ENCODE measurements around the gene PLOD2.

The PLOD2 gene

GRCh38 chr3:146165877-146166276, 4.9 kb upstream of the PLOD2 start:
- H3K4me3 ChIP-seq (ENCODE audit: low read depth in 1 of 2, low read length in 2 of 2): no peak overlapping the region
- H3K4me1 ChIP-seq (ENCODE audit: control insufficient read depth in 1 of 2, insufficient read depth in 2 of 2, low read length in 2 of 2): peaks cover 0 to 9% of the 10 kb centered on the region in 2 donors
- H3K36me3 ChIP-seq (ENCODE audit: control insufficient read depth in 1 of 2, insufficient read depth in 2 of 2, low read length in 2 of 2): no peaks in the 10 kb centered on the region
- no peaks in the 10 kb centered on the region for H3K27me3 ChIP-seq (ENCODE audit: low read depth, low read length)
- H3K27ac ChIP-seq (ENCODE audit: low read length): no peak overlapping the region
- no peaks in the 10 kb centered on the region for H3K9me3 ChIP-seq (ENCODE audit: control insufficient read depth in 1 of 2, low read length in 2 of 2)

- no peak overlapping the region for H3K4me3 ChIP-seq (ENCODE audit: low read depth in 1 of 2, low read length in 2 of 2)
- peaks cover 0 to 5% of the 10 kb centered on the region in 2 donors for H3K36me3 ChIP-seq (ENCODE audit: control insufficient read depth in 1 of 2, insufficient read depth in 2 of 2, low read length in 2 of 2)
- H3K9me3 ChIP-seq (ENCODE audit: control insufficient read depth in 1 of 2, low read length in 2 of 2): no peaks in the 10 kb centered on the region
- no peak overlapping the region for H3K27ac ChIP-seq (ENCODE audit: low read length)
- no peaks in the 10 kb centered on the region for H3K27me3 ChIP-seq (ENCODE audit: low read depth, low read length)
- H3K4me1 ChIP-seq (ENCODE audit: control insufficient read depth in 1 of 2, insufficient read depth in 2 of 2, low read length in 2 of 2): peaks cover 0 to 9% of the 10 kb centered on the region in 2 donors
Observed at GRCh38 chr3:146164971-146165769, 4.2 kb upstream of the PLOD2 start.

GRCh38 chr3:146164506-146164905, 3.5 kb upstream of the PLOD2 start:
- Histone ChIP-seq H3K4me1 (ENCODE audit: control insufficient read depth in 1 of 2, insufficient read depth in 2 of 2, low read length in 2 of 2) (peaks cover 0 to 9% of the 10 kb centered on the region in 2 donors), H3K9me3 (ENCODE audit: control insufficient read depth in 1 of 2, low read length in 2 of 2) (no peaks in the 10 kb centered on the region), H3K36me3 (ENCODE audit: control insufficient read depth in 1 of 2, insufficient read depth in 2 of 2, low read length in 2 of 2) (peaks cover 0 to 5% of the 10 kb centered on the region in 2 donors), H3K4me3 (ENCODE audit: low read depth in 1 of 2, low read length in 2 of 2) (no peak overlapping the region), H3K27me3 (ENCODE audit: low read depth, low read length) (no peaks in the 10 kb centered on the region), H3K27ac (ENCODE audit: low read length) (no peak overlapping the region)

DNA sequence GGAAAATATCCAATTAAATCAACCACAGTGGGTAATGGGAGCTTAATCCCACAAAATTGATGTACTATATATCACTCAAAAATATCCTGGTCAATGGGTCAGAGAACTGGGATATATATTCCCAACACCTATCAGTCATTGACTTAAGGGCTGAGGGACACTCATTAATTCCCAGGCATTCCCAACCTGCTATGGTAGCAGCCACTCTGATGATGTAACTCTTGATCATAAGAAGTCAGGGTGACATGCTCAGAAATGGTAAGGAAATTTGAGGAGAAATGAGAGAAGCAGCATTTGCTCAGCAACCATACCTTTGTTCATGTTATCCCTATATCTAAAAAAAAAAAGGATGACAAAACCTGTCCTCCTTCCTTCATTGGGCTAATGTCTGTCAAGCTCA, 3.1 kb upstream of the PLOD2 start:
- Histone ChIP-seq H3K9me3 (ENCODE audit: control insufficient read depth in 1 of 2, low read length in 2 of 2) (no peaks in the 10 kb centered on the region), H3K4me3 (ENCODE audit: low read depth in 1 of 2, low read length in 2 of 2) (no peak overlapping the region), H3K36me3 (ENCODE audit: control insufficient read depth in 1 of 2, insufficient read depth in 2 of 2, low read length in 2 of 2) (peaks cover 0 to 5% of the 10 kb centered on the region in 2 donors), H3K4me1 (ENCODE audit: control insufficient read depth in 1 of 2, insufficient read depth in 2 of 2, low read length in 2 of 2) (peaks cover 0 to 9% of the 10 kb centered on the region in 2 donors), H3K27ac (ENCODE audit: low read length) (no peak overlapping the region), H3K27me3 (ENCODE audit: low read depth, low read length) (no peaks in the 10 kb centered on the region)

DNA sequence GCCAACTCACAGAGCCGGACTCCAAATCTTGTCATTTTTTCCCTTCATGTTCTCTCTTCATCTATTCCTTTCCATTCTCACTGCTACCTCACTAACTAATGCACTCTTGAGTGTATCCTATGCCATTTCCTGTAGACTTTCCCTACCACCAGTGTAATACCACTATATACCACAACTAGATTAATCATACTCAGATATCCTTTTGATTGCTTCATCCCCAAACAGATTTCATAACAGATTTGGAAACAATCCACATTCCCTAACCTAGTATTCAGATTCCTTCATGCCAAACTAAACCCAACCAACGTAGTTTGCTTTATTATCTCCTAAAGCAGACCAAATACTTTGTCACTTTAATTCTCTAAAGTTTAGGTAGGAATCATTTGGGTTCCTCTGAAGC, 2.6 kb upstream of the PLOD2 start:
- no peaks in the 10 kb centered on the region for H3K27me3 ChIP-seq (ENCODE audit: low read depth, low read length)
- H3K4me1 ChIP-seq (ENCODE audit: control insufficient read depth in 1 of 2, insufficient read depth in 2 of 2, low read length in 2 of 2): peaks cover 0 to 9% of the 10 kb centered on the region in 2 donors
- no peak overlapping the region for H3K27ac ChIP-seq (ENCODE audit: low read length)
- H3K36me3 ChIP-seq (ENCODE audit: control insufficient read depth in 1 of 2, insufficient read depth in 2 of 2, low read length in 2 of 2): peaks cover 0 to 5% of the 10 kb centered on the region in 2 donors
- H3K9me3 ChIP-seq (ENCODE audit: control insufficient read depth in 1 of 2, low read length in 2 of 2): no peaks in the 10 kb centered on the region
- no peak overlapping the region for H3K4me3 ChIP-seq (ENCODE audit: low read depth in 1 of 2, low read length in 2 of 2)

DNA sequence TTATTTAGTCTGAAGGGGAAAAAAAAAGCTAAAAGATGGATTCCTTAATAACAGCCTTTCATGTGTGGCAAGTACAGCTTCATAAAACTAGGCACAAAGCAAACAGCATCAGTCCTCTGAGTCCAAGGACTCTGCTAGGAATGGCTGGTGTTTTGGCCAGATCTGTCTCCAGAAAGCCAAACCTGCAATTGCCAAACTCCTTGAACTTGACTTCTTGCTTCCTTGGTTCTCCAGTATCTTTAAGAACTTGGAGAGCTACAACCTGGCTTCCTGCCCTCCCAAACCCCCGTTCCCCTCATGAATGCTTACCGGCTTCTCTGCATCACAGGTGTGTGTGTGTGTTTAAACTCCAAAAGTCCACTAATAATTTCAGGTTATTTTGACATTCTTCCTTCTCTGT, 1.6 kb upstream of the PLOD2 start:
- Histone ChIP-seq H3K4me1 (ENCODE audit: control insufficient read depth in 1 of 2, insufficient read depth in 2 of 2, low read length in 2 of 2) (peaks cover 0 to 9% of the 10 kb centered on the region in 2 donors), H3K27me3 (ENCODE audit: low read depth, low read length) (no peaks in the 10 kb centered on the region), H3K36me3 (ENCODE audit: control insufficient read depth in 1 of 2, insufficient read depth in 2 of 2, low read length in 2 of 2) (peaks cover 0 to 5% of the 10 kb centered on the region in 2 donors), H3K4me3 (ENCODE audit: low read depth in 1 of 2, low read length in 2 of 2) (peak overlapping the region in 1 of 2 donors; percentile 73), H3K27ac (ENCODE audit: low read length) (peak overlapping the region; percentile 93), H3K9me3 (ENCODE audit: control insufficient read depth in 1 of 2, low read length in 2 of 2) (no peaks in the 10 kb centered on the region)

- Histone ChIP-seq H3K4me3 (ENCODE audit: low read depth in 1 of 2, low read length in 2 of 2) (peak overlapping the region; percentile 73 to 80), H3K27ac (ENCODE audit: low read length) (peak overlapping the region; percentile 93), H3K36me3 (ENCODE audit: control insufficient read depth in 1 of 2, insufficient read depth in 2 of 2, low read length in 2 of 2) (peaks cover 0 to 5% of the 10 kb centered on the region in 2 donors), H3K27me3 (ENCODE audit: low read depth, low read length) (no peaks in the 10 kb centered on the region), H3K9me3 (ENCODE audit: control insufficient read depth in 1 of 2, low read length in 2 of 2) (no peaks in the 10 kb centered on the region), H3K4me1 (ENCODE audit: control insufficient read depth in 1 of 2, insufficient read depth in 2 of 2, low read length in 2 of 2) (peaks cover 4 to 8% of the 10 kb centered on the region in 2 donors)
Observed at GRCh38 chr3:146161663-146162002, 649 bp upstream of the PLOD2 start.

DNA sequence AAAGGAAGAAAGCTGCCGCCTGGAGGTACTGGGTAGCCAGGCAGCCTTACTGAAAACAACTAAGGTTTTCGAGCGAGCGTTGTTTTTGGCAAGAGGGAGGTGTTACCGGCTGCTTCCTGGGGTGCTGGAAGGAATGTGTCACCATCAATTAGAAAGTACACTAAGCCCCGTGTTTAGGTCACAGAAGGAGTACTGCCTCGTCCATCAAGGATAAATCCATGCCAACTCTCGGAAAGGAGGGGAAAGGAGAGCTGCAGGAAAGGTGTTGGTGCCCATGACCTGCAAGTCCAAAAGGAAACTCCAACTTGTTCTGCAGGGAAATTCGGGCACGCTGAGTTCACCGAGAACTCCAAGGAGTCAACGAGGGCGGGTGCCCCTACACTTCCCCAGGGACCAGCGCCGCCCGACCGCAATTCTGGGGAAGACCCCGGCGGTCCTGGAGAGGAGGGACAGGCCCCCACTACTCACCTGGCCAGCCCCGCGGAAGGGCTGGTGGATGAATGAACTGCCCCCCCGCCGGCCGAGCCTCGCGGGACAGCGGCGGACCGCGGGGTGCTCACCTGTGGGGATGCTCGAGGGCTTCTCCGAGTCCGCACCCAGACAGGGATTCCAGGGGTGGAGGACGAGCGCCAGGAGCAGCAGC, 542 bp downstream of the PLOD2 start:
- Histone ChIP-seq H3K9me3 (ENCODE audit: control insufficient read depth in 1 of 2, low read length in 2 of 2) (no peaks in the 10 kb centered on the region), H3K4me1 (ENCODE audit: control insufficient read depth in 1 of 2, insufficient read depth in 2 of 2, low read length in 2 of 2) (peaks cover 5 to 10% of the 10 kb centered on the region in 2 donors), H3K27me3 (ENCODE audit: low read depth, low read length) (no peaks in the 10 kb centered on the region), H3K4me3 (ENCODE audit: low read depth in 1 of 2, low read length in 2 of 2) (peak overlapping the region; percentile 73 to 80), H3K27ac (ENCODE audit: low read length) (peak overlapping the region; percentile 93), H3K36me3 (ENCODE audit: control insufficient read depth in 1 of 2, insufficient read depth in 2 of 2, low read length in 2 of 2) (peaks cover 0 to 5% of the 10 kb centered on the region in 2 donors)

- no peaks in the 10 kb centered on the region for H3K9me3 ChIP-seq (ENCODE audit: control insufficient read depth in 1 of 2, low read length in 2 of 2)
- H3K27me3 ChIP-seq (ENCODE audit: low read depth, low read length): no peaks in the 10 kb centered on the region
- peaks cover 5 to 10% of the 10 kb centered on the region in 2 donors for H3K4me1 ChIP-seq (ENCODE audit: control insufficient read depth in 1 of 2, insufficient read depth in 2 of 2, low read length in 2 of 2)
- H3K27ac ChIP-seq (ENCODE audit: low read length): peak overlapping the region; percentile 93
- peak overlapping the region; percentile 73 to 80 for H3K4me3 ChIP-seq (ENCODE audit: low read depth in 1 of 2, low read length in 2 of 2)
- peaks cover 0 to 5% of the 10 kb centered on the region in 2 donors for H3K36me3 ChIP-seq (ENCODE audit: control insufficient read depth in 1 of 2, insufficient read depth in 2 of 2, low read length in 2 of 2)
Observed at GRCh38 chr3:146159616-146160320, 1.2 kb downstream of the PLOD2 start.

DNA sequence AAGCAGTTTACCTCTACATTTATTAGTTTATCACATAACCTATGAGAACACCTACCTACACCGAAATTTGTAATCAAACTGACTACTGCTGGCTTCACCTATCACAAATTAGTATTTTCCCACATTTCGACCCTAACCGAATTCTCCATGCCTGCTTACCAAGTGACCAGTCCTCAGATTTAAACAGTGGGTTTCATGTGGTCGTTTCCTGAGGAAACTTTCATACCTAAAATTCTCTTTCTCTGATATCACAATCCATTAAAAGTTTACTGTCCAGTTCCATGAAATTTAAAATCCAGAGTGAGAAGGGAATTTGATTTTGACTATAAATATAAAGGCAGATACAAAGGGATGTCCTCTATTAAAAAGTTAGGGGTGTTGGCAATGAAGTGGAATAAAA, 1.9 kb downstream of the PLOD2 start:
- H3K4me3 ChIP-seq (ENCODE audit: low read depth in 1 of 2, low read length in 2 of 2): peak overlapping the region; percentile 73 to 80
- peak overlapping the region; percentile 93 for H3K27ac ChIP-seq (ENCODE audit: low read length)
- H3K27me3 ChIP-seq (ENCODE audit: low read depth, low read length): no peaks in the 10 kb centered on the region
- H3K36me3 ChIP-seq (ENCODE audit: control insufficient read depth in 1 of 2, insufficient read depth in 2 of 2, low read length in 2 of 2): peaks cover 0 to 5% of the 10 kb centered on the region in 2 donors
- H3K9me3 ChIP-seq (ENCODE audit: control insufficient read depth in 1 of 2, low read length in 2 of 2): no peaks in the 10 kb centered on the region
- peaks cover 5 to 11% of the 10 kb centered on the region in 2 donors for H3K4me1 ChIP-seq (ENCODE audit: control insufficient read depth in 1 of 2, insufficient read depth in 2 of 2, low read length in 2 of 2)
